CD4-positive, CD25-positive, alpha-beta regulatory T cell (primary cell): ENCODE data around the gene PALM. TPM values are rescaled to one million over a fixed set of nuclear protein-coding genes. Genes with fewer than 3 reads are reported as not detected.
"Not testable (repeated sequence)": the region's sequence is repeated elsewhere in the genome, so short reads cannot be mapped to it uniquely, and the experiment has no call there.

Source experiments
- ATAC-seq, 2 donors: fragments of 150-1000 bp; cut with Tn5 transposase; one replicate each; pipeline ENCODE4 v1.10.0; 2021; ENCODE audit warnings: low read depth in 2 of 2, moderate number of reproducible peaks in 2 of 2, moderate library complexity in 1 of 2
- DNase-seq, 3 donors: peaks; one replicate each; pipeline versions ENCODE4 v3.0.0 to v3.0.0-alpha.2; 2012 to 2022; ENCODE audit warnings: mixed read lengths in 1 of 3
- H3K27ac ChIP-seq: one replicate; pipeline ENCODE4 v1.7.0; 2013; ENCODE audit warnings: mild to moderate bottlenecking, low read length; ENCODE audit not compliant: insufficient read depth, poor library complexity, severe bottlenecking
- H3K27me3 ChIP-seq: one replicate; pipeline ENCODE4 v1.7.0; 2013; ENCODE audit warnings: low read length; ENCODE audit not compliant: control insufficient read depth, insufficient read depth
- H3K36me3 ChIP-seq: one replicate; pipeline ENCODE4 v1.7.0; 2013; ENCODE audit warnings: mild to moderate bottlenecking, low read length, moderate library complexity; ENCODE audit not compliant: control insufficient read depth, insufficient read depth
- H3K4me1 ChIP-seq: 2 replicates; pipeline ENCODE4 v1.7.0; 2013; ENCODE audit warnings: mild to moderate bottlenecking, low read length; ENCODE audit not compliant: insufficient read depth, control insufficient read depth, poor library complexity, severe bottlenecking
- H3K4me3 ChIP-seq: one replicate; pipeline ENCODE4 v1.7.0; 2013; ENCODE audit warnings: low read depth, mild to moderate bottlenecking, low read length, moderate library complexity
- H3K9me3 ChIP-seq, 2 experiments: 1 replicate in 1 of 2; 2 replicates in 1 of 2; pipeline ENCODE4 v1.7.0; 2013; ENCODE audit warnings: low read length in 2 of 2, mild to moderate bottlenecking in 1 of 2, moderate library complexity in 1 of 2; ENCODE audit not compliant: control insufficient read depth in 2 of 2
- H3K27ac Mint-ChIP-seq, 3 donors: one replicate each; pipeline ENCODE4 v1.8.0; 2020 to 2022; ENCODE audit warnings: mild to moderate bottlenecking in 3 of 3, mixed read lengths in 3 of 3, moderate library complexity in 2 of 3
- H3K27me3 Mint-ChIP-seq: one replicate; pipeline ENCODE4 v1.8.0; 2022; ENCODE audit warnings: mild to moderate bottlenecking, mixed read lengths
- H3K36me3 Mint-ChIP-seq: one replicate; pipeline ENCODE4 v1.8.0; 2020; ENCODE audit warnings: mixed read lengths
- H3K4me1 Mint-ChIP-seq, 4 donors: one replicate each; pipeline ENCODE4 v1.8.0; 2020 to 2022; ENCODE audit warnings: mixed read lengths in 4 of 4, mild to moderate bottlenecking in 1 of 4
- H3K4me3 Mint-ChIP-seq, 4 donors: one replicate each; pipeline ENCODE4 v1.8.0; 2020 to 2022; ENCODE audit warnings: mild to moderate bottlenecking in 4 of 4, mixed read lengths in 4 of 4, moderate library complexity in 3 of 4
- H3K9me3 Mint-ChIP-seq, 7 donors: one replicate each; pipeline ENCODE4 v1.8.0; 2020 to 2022; ENCODE audit warnings: mixed read lengths in 7 of 7, mild to moderate bottlenecking in 3 of 7, moderate library complexity in 2 of 7
- polyA plus RNA-seq, 4 donors: library from polyadenylated mRNA; unstranded; fragments of 300-500 nt; fragmentation: Illumina TruSeq; gene quantifications; one replicate each; pipeline ENCODE4 v1.2.3, GENCODE V29; 2021
- total RNA-seq: library from RNA; stranded (reverse); gene quantifications from one replicate; pipeline ENCODE4 v1.2.3, GENCODE V29; 2022

The PALM gene
- total and polyA plus RNA-seq, 5 donors from 2014 or later: not detected

DNA sequence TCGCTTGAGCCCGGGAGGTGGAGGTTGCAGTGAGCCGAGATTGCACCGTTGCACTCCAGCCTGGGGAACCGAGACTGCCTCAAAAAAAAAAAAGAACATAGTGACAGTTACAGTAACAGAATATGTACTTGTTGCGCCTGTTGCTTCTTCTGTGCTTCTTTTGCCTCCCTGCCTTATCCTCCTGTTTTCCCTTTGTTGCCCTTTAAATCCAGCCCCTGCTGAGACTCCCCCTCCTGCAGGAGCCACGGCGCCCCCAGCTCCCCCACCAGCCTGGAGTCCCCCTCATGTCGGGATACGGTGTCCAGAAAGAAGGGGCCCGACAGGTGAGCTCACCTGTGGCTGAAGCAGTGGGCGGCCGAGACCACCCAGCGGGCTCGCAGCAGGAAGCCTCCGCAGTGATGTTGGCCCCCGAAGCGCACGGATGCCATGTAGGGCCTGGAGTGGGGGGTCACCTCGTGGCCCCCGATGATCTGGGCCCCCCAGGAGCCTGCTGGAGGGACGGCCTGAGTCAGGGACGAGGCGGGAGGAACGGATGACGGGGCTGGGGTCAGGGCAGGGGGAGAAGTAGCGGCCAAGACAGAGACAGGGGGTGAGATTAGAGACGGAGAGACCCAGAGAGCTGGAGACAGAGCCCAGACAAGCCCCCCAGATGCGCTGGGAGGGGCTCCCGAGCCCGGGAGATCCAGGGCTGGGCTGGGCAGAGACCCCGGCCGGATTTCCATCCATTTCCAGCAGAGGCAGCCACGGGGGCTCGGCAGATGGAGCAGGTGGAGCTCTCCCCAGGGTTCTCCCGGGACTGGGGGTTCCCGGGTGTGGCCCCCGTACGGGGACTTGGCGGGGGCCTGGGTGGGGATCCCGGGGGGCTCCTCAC, 14.0 kb upstream of the PALM start:
- H3K27ac Mint-ChIP-seq: no peak overlapping the region
- ATAC-seq (no peak), DNase-seq (no peak)
- peaks cover 23% of the 10 kb centered on the region for H3K27me3 Mint-ChIP-seq
- Histone ChIP-seq H3K27ac (no peak overlapping the region), H3K9me3 (no peaks in the 10 kb centered on the region), H3K36me3 (no peaks in the 10 kb centered on the region), H3K4me3 (no peak overlapping the region), H3K27me3 (no peaks in the 10 kb centered on the region), H3K4me1 (peaks cover 6% of the 10 kb centered on the region)
- H3K36me3 Mint-ChIP-seq: no peaks in the 10 kb centered on the region
- H3K4me1 Mint-ChIP-seq: peaks cover 0 to 4% (median 0%) of the 10 kb centered on the region in 4 donors
- no peak overlapping the region for H3K4me3 Mint-ChIP-seq
- no peaks in the 10 kb centered on the region for H3K9me3 Mint-ChIP-seq

DNA sequence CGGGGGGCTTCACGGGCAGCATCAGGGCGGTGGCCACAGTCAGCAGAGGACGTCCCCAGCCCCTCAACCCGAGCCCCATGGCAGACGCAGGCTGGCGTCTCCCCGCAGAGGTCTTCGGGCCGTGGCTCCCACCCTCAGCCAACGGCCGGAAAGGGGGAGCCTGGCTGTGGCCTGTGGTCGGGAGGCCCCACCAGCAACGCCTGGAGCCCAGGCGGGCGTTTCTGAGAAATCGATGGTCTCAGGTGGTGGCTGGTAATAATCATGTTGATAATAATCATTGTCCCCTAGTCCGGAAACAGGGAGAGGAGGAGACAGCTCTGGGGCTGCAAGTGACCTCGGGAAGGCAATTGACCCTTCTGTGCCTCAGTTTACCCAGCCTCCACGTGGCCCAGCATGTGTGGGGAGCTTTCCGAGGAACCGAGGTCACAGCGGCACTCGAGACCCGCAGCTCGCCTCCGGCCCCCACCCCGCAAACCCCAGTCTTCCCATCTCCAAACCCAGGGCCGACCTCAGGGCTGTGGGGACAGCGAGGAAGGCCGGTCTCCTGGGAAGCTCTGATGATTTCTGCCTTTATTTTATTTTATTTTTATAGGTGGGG, 13.3 kb upstream of the PALM start, which contains the start of gene PRSS57:
TSS of gene PRSS57 (minus strand) at position 101 of the 598 bp plus-strand sequence. CDS start at position 79, 22 bp downstream.
- Histone ChIP-seq H3K4me1 (peaks cover 6% of the 10 kb centered on the region), H3K4me3 (no peak within 1 kb of the TSS), H3K36me3 (no peaks in the 10 kb centered on the region), H3K9me3 (no peaks in the 10 kb centered on the region), H3K27me3 (no peaks in the 10 kb centered on the region), H3K27ac (no peak within 1 kb of the TSS)
- DNase-seq (no peak), ATAC-seq (no peak)
- H3K27me3 Mint-ChIP-seq: peaks cover 23% of the 10 kb centered on the region
- peaks cover 0 to 4% (median 0%) of the 10 kb centered on the region in 4 donors for H3K4me1 Mint-ChIP-seq
- no peaks in the 10 kb centered on the region for H3K36me3 Mint-ChIP-seq
- no peak within 1 kb of the TSS for H3K27ac Mint-ChIP-seq
- H3K9me3 Mint-ChIP-seq: no peaks in the 10 kb centered on the region
- no peak within 1 kb of the TSS for H3K4me3 Mint-ChIP-seq

DNA sequence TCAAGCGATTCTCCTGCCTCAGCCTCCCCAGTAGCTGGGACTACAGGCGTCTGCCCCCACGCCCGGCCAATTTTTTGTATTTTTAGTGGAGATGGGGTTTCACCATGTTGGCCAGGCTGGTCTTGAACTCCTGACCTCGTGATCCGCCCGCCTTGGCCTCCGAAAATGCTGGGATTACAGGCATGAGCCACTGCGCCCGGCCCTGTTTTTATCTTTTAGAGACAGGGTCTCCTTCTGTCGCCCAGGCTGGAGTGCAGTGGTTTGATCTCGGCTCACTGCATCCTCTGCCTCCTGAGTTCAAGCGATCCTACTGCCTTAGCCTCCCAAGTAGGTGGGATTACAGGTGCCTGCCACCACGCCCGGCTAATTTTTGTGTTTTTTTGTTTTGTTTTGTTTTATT, 10.2 kb upstream of the PALM start:
- DNase-seq, H3K36me3 Mint-ChIP-seq, H3K36me3 ChIP-seq, H3K27ac Mint-ChIP-seq, H3K4me3 ChIP-seq, H3K9me3 Mint-ChIP-seq, H3K27ac ChIP-seq, H3K4me3 Mint-ChIP-seq, H3K27me3 ChIP-seq, H3K4me1 ChIP-seq, ATAC-seq, H3K9me3 ChIP-seq: not testable (repeated sequence)
- H3K4me1 Mint-ChIP-seq: peaks cover 0 to 15% (median 0%) of the 10 kb centered on the region in 4 donors
- peaks cover 34% of the 10 kb centered on the region for H3K27me3 Mint-ChIP-seq

DNA sequence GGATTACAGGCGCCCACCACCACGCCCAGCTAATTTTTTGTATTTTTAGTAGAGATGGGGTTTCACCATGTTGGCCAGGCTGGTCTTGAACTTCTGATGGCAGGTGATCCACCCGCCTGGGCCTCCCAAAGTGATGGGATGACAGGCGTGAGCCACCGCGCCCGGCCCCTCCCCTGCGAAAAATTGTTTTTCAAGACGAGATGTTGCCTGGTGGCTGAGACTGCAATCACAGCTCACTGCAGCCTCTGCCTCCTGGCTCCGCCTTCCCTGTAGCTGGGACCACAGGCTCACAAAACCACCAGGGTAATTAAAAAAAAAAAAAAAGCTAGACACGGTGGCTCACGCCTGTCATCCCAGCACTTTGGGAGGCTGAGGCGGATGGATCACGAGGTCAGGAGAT, 8.8 kb upstream of the PALM start:
- not testable (repeated sequence) for DNase-seq, H3K9me3 Mint-ChIP-seq, H3K27ac Mint-ChIP-seq, H3K36me3 ChIP-seq, H3K4me3 ChIP-seq, ATAC-seq, H3K9me3 ChIP-seq, H3K36me3 Mint-ChIP-seq, H3K27me3 ChIP-seq, H3K27ac ChIP-seq, H3K4me3 Mint-ChIP-seq
- H3K4me1 Mint-ChIP-seq: peaks cover 0 to 18% (median 0%) of the 10 kb centered on the region in 4 donors
- peaks cover 28% of the 10 kb centered on the region for H3K27me3 Mint-ChIP-seq
- H3K4me1 ChIP-seq: peaks cover 22% of the 10 kb centered on the region

DNA sequence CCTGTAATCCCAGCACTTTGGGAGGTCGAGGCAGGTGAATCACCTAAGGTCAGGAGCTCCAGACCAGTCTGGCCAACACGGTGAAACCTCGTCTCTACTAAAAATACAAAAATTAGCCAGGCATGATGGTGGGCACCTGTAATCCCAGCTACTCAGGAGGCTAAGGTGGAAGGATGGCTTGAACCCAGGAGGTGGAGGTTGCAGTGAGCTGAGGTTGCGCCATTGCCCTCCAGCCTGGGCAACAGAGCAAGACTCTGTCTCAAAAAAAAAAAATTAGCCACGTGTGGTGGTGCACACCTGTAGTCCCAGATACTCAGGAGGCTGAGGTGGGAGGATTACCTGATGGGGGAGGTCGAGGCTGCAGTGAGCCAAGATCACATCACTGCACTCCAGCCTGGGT, 5.9 kb upstream of the PALM start:
- H3K27ac Mint-ChIP-seq: not testable (repeated sequence)

DNA sequence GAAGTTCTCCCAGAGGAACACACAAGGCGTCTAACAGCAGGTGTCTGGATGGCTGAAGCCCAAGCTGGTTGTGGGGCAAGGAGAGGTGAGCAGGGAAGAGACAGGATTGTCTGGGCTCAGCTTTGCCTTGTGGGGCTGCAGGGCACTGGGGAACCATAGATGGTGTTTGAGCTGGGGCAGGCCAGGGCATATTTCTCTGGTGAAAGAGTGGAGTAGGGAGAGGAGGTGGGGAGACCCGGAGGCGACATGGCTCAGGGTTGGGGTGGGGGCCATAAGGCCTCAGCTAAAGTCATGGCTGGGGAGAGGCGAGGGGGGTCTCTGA, 5.4 kb upstream of the PALM start:
- no peaks in the 10 kb centered on the region for H3K27me3 ChIP-seq
- peak overlapping the region in 2 of 4 donors; percentile 13 to 59 for H3K4me3 Mint-ChIP-seq
- H3K9me3 Mint-ChIP-seq: peaks cover 0 to 5% (median 0%) of the 10 kb centered on the region in 7 donors
- H3K27ac Mint-ChIP-seq: no peak overlapping the region
- no peak overlapping the region for H3K4me3 ChIP-seq
- H3K4me1 Mint-ChIP-seq: peaks cover 0 to 19% (median 2%) of the 10 kb centered on the region in 4 donors
- ATAC-seq: no peak
- no peaks in the 10 kb centered on the region for H3K36me3 ChIP-seq
- no peaks in the 10 kb centered on the region for H3K36me3 Mint-ChIP-seq
- H3K27me3 Mint-ChIP-seq: peaks cover 27% of the 10 kb centered on the region
- peaks cover 16% of the 10 kb centered on the region for H3K4me1 ChIP-seq
- DNase-seq: no peak
- no peak overlapping the region for H3K27ac ChIP-seq
- H3K9me3 ChIP-seq: no peaks in the 10 kb centered on the region

More for the DNA sequence above, 5.9 kb upstream of the PALM start:
- H3K27me3 ChIP-seq, DNase-seq, H3K36me3 Mint-ChIP-seq, H3K36me3 ChIP-seq, H3K9me3 ChIP-seq, H3K4me3 ChIP-seq, H3K9me3 Mint-ChIP-seq, H3K27ac ChIP-seq, ATAC-seq: not testable (repeated sequence)
- H3K4me3 Mint-ChIP-seq: peak overlapping the region in 2 of 4 donors; percentile 13 to 59
- peaks cover 0 to 18% (median 2%) of the 10 kb centered on the region in 4 donors for H3K4me1 Mint-ChIP-seq
- peaks cover 16% of the 10 kb centered on the region for H3K4me1 ChIP-seq
- peaks cover 27% of the 10 kb centered on the region for H3K27me3 Mint-ChIP-seq

DNA sequence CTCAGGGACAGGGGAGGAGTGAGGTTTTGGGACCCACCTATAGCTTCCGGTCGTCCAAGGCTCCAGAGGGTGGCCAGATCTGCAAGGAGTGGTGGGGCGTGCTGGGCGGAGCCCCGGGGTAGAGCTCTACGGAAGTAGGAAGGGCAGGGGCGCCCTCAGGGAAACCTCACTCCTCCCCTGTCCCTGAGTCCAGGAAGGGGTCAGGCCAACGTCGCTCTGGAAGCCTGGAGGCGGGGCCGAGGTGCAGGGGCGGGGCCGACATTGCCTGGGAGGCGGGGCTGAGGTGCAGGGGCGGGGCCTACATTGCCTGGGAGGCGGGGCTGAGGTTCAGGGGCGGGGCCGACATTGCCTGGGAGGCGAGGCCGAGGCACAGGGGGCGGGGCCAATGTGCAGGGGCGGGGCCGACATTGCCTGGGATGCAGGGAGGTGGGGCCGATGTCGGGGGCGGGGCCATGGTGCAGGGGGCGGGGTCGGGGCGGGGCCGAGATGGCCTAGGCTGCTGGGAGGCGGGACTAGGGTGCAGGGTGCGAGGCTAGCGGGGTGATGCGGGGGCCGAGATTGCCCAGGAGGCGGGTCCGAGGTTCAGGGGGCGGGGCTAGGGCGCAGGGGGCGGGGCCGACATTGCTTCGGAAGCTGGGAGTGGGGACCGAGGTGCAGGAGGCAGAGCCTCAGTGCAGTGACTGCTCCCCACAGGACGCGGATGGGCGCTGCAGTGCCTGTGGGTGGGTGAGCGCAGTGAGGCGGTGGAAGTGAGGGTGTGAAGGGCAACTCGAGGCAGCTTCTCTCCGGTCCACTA, 4.9 kb upstream of the PALM start:
- peaks cover 0 to 19% (median 2%) of the 10 kb centered on the region in 4 donors for H3K4me1 Mint-ChIP-seq

More for the DNA sequence above, 4.9 kb upstream of the PALM start:
- Mint-ChIP-seq H3K9me3 (peaks cover 0 to 5% (median 0%) of the 10 kb centered on the region in 7 donors), H3K36me3 (no peaks in the 10 kb centered on the region), H3K4me3 (peak overlapping the region in 1 of 4 donors; percentile 50), H3K27me3 (peaks cover 26% of the 10 kb centered on the region), H3K27ac (no peak overlapping the region)
- no peaks in the 10 kb centered on the region for H3K36me3 ChIP-seq
- peak; percentile 39 to 53 (median 45) for DNase-seq
- no peaks in the 10 kb centered on the region for H3K27me3 ChIP-seq
- peak; percentile 52 to 57 for ATAC-seq
- peaks cover 16% of the 10 kb centered on the region for H3K4me1 ChIP-seq
- H3K27ac ChIP-seq: no peak overlapping the region
- H3K9me3 ChIP-seq: no peaks in the 10 kb centered on the region
- no peak overlapping the region for H3K4me3 ChIP-seq
